Ectodermal cell (in vitro differentiated cells): ENCODE measurements around the gene IKZF4.
"Not testable (repeated sequence)": the region's sequence is repeated elsewhere in the genome, so short reads cannot be mapped to it uniquely, and the experiment has no call there.

ENCODE experiments used
- H3K27ac ChIP-seq: 2 replicates; pipeline ENCODE4 v1.7.0; 2013; ENCODE audit warnings: mild to moderate bottlenecking, low read depth, low read length; ENCODE audit not compliant: insufficient read depth, poor library complexity, severe bottlenecking
- H3K27me3 ChIP-seq: 2 replicates; pipeline ENCODE4 v1.7.0; 2013; ENCODE audit warnings: mild to moderate bottlenecking, low read length; ENCODE audit not compliant: insufficient read depth, control insufficient read depth, poor library complexity, severe bottlenecking
- H3K36me3 ChIP-seq: one replicate; pipeline ENCODE4 v1.7.0; 2013; ENCODE audit warnings: low read length; ENCODE audit not compliant: control insufficient read depth, insufficient read depth
- H3K4me1 ChIP-seq: one replicate; pipeline ENCODE4 v1.7.0; 2013; ENCODE audit warnings: low read length; ENCODE audit not compliant: control insufficient read depth, insufficient read depth
- H3K4me3 ChIP-seq: 2 replicates; pipeline ENCODE4 v1.7.0; 2013; ENCODE audit warnings: low read depth, low read length, control low read depth; ENCODE audit not compliant: insufficient read depth
- H3K9me3 ChIP-seq: 2 replicates; pipeline ENCODE4 v1.7.0; 2013; ENCODE audit warnings: mild to moderate bottlenecking, low read length, moderate library complexity; ENCODE audit not compliant: control insufficient read depth
- WGBS, 2 experiments: methylation state at CpG; one replicate each; pipeline ENCODE4 v1.1.7; 2013; ENCODE audit warnings: missing lambda C conversion rate in 2 of 2; 5-methylcytosine and 5-hydroxymethylcytosine counted together

Gene IKZF4

GRCh38 chr12:55997535-55997859 is 23.3 kb upstream of the IKZF4 start:
- Histone ChIP-seq H3K4me1 (no peaks in the 10 kb centered on the region), H3K36me3 (peaks cover 18% of the 10 kb centered on the region), H3K9me3 (no peaks in the 10 kb centered on the region), H3K27me3 (no peaks in the 10 kb centered on the region), H3K4me3 (peak overlapping the region; percentile 76), H3K27ac (no peak overlapping the region)
- 4 to 5% methylated on average over 5 of the region's 5 CpGs for WGBS, 2 experiments

- H3K27ac ChIP-seq, H3K9me3 ChIP-seq, H3K36me3 ChIP-seq, H3K4me3 ChIP-seq, H3K4me1 ChIP-seq, H3K27me3 ChIP-seq: not testable (repeated sequence)
- WGBS, 2 experiments = 85% methylated on average over 4 of the region's 6 CpGs
These were observed 21.3 kb upstream of the IKZF4 start for GRCh38 chr12:55999522-55999921.

DNA sequence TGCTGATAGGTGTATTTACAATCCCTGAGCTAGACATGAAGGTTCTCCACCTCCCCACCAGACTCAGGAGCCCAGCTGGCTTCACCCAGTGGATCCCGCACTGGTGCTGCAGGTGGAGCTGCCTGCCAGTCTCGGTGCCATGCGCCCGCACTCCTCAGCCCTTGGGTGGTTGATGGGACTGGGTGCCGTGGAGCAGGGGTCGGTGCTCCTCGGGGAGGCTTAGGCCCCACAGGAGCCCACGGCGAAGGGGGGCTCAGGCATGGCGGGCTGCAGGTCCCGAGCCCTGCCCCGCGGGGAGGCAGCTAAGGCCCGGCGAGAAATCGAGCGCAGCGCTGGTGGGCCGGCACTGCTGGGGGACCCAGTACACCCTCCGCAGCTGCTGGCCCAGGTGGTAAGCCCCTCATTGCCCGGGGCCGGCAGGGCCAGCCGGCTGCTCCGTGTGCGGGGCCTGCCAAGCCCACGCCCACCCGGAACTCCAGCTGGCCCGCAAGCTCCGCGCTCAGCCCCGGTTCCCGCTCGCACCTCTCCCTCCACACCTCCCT is 20.8 kb upstream of the IKZF4 start:
- 97% methylated on average over 33 of the region's 33 CpGs for WGBS, 2 experiments
- not testable (repeated sequence) for H3K27me3 ChIP-seq, H3K36me3 ChIP-seq, H3K27ac ChIP-seq, H3K4me3 ChIP-seq, H3K4me1 ChIP-seq, H3K9me3 ChIP-seq

DNA sequence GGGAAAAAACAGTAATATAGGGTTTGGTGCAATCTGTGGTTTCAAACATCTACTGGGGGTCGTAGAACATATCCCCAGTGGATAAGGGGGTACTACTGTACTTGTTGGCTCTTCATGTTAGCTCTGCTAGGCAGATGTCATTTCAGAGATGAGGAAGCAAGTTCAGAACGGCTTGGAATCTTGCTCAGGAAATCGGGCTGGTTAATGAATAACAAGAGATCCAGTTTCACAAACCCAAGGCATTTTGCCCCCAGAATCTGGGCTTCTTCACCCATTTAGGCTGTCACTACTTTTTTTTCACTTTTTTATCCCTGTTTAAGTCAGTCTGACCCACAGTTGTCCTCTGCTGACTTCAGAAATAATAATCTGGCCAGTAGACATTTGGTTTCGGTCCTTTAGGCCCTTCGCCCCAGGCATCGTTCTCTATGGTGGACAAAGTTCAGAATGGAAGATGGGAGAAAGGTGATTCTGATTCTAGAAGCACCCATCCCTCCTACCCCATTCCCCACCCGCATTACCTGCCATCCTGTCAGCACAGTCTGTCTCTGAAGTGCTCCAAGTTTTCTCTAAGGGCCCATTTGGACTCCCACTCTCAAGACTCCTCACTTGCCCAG is 19.2 kb upstream of the IKZF4 start:
- Histone ChIP-seq H3K4me3 (no peak overlapping the region), H3K9me3 (no peaks in the 10 kb centered on the region), H3K36me3 (no peaks in the 10 kb centered on the region), H3K4me1 (no peaks in the 10 kb centered on the region), H3K27me3 (no peaks in the 10 kb centered on the region), H3K27ac (no peak overlapping the region)
- 93% methylated on average over 7 of the region's 7 CpGs for WGBS, 2 experiments

- H3K27ac ChIP-seq, H3K4me3 ChIP-seq, H3K36me3 ChIP-seq, H3K9me3 ChIP-seq, H3K4me1 ChIP-seq, H3K27me3 ChIP-seq: not testable (repeated sequence)
- WGBS, 2 experiments = 92 to 94% methylated on average over 5 of the region's 5 CpGs
These were observed 17.5 kb upstream of the IKZF4 start for GRCh38 chr12:56003376-56003775.

DNA sequence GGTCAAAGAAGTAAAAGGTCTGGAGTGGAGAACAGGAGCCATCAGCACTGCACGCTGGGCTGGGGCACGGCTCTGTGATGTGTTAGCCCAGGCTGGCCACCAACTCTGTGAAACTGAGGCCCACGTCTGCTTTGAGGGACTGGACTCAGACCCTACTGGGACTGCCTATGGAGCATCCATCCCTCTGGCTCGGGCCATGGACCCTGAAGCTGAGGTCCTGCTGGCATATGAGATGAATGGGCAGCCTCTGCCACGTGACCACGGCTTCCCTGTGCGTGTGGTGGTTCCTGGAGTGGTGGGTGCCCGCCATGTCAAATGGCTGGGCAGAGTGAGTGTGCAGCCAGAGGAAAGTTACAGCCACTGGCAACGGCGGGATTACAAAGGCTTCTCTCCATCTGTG is 16.6 kb upstream of the IKZF4 start:
- Histone ChIP-seq H3K36me3 (no peaks in the 10 kb centered on the region), H3K9me3 (no peaks in the 10 kb centered on the region), H3K27ac (no peak overlapping the region), H3K27me3 (no peaks in the 10 kb centered on the region), H3K4me1 (no peaks in the 10 kb centered on the region), H3K4me3 (no peak overlapping the region)
- WGBS, 2 experiments = 94 to 95% methylated on average over 10 of the region's 10 CpGs

GRCh38 chr12:56007564-56008559 is 13.0 kb upstream of the IKZF4 start:
- Histone ChIP-seq H3K27ac (peak overlapping the region; percentile 74), H3K27me3 (no peaks in the 10 kb centered on the region), H3K4me3 (peak overlapping the region; percentile 67), H3K36me3 (no peaks in the 10 kb centered on the region), H3K4me1 (no peaks in the 10 kb centered on the region), H3K9me3 (no peaks in the 10 kb centered on the region)
- 2% methylated on average over 34 to 39 of the region's 44 CpGs for WGBS, 2 experiments

GRCh38 chr12:56010111-56010570 is 10.7 kb upstream of the IKZF4 start:
- H3K4me1 ChIP-seq = no peaks in the 10 kb centered on the region
- WGBS, 2 experiments = 95 to 98% methylated on average over 2 of the region's 2 CpGs
- H3K27me3 ChIP-seq = no peaks in the 10 kb centered on the region
- H3K4me3 ChIP-seq = no peak overlapping the region
- no peaks in the 10 kb centered on the region for H3K9me3 ChIP-seq
- H3K27ac ChIP-seq = no peak overlapping the region
- no peaks in the 10 kb centered on the region for H3K36me3 ChIP-seq

DNA sequence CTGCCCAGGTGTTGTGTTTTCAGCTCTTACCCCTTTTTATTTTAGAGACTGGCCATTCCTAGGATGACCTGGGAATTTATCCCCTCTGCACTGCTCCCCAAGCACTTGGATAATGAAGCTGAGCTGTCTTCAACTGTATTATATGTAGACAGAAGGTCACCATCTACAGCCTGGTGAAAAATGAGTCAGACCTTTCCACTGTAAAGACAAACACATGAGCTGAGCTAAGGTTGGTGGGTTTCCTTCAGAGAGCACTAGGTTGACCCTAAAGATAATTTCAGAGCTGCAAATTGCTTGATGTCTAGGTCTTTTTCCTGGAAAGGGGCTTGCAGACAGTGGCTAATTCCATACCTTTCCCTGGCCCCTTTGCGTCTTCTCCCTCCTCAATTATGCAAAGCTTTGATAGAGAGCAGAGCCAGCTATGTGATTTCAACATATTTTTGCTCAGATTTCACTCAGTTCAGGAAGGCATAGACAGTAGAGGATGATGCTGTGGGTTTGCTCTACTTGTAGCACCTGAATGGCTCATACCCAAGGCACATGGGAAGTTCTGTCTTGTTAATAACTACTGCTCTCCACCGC is 9.2 kb upstream of the IKZF4 start:
- no peak overlapping the region for H3K4me3 ChIP-seq
- no peaks in the 10 kb centered on the region for H3K36me3 ChIP-seq
- WGBS, 2 experiments = 93 to 100% methylated on average over 1 to 2 of the region's 2 CpGs
- H3K9me3 ChIP-seq = no peaks in the 10 kb centered on the region
- H3K27me3 ChIP-seq = no peaks in the 10 kb centered on the region
- no peak overlapping the region for H3K27ac ChIP-seq
- H3K4me1 ChIP-seq = no peaks in the 10 kb centered on the region

DNA sequence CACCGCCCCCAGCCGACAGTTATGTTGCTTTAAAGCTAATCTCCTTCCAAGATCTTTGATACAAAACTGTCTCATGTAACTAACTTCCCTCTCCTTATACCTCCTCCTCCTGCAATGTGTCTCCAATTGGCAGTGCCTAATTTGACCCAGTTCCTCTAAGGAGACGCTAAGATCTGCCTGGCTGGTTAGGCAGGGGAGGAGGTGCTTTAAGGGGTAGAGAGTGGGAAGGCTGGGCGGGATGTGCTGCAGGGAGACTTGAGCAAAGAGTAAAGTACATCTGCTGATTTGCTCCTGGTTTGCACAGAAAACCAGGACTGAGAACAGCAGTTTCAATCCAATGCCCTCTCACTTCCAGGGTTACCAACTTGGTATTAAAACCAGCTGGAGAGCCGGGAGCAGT is 7.4 kb upstream of the IKZF4 start:
- Histone ChIP-seq H3K27me3 (no peaks in the 10 kb centered on the region), H3K9me3 (no peaks in the 10 kb centered on the region), H3K4me1 (no peaks in the 10 kb centered on the region), H3K36me3 (no peaks in the 10 kb centered on the region), H3K4me3 (no peak overlapping the region), H3K27ac (no peak overlapping the region)
- 88 to 90% methylated on average over 5 of the region's 5 CpGs for WGBS, 2 experiments
